CD14-positive monocyte (primary cell): ENCODE results near the gene PIAS4. TPM values are rescaled to one million over a fixed set of nuclear protein-coding genes. Genes with fewer than 3 reads are reported as not detected.

ENCODE experiments used
- DNase-seq, 3 donors: peaks; one replicate each; pipeline ENCODE4 v3.0.0-alpha.2; 2011 to 2022
- H2AFZ ChIP-seq: 2 replicates; pipeline ENCODE4 v1.6.0; 2012; ENCODE audit warnings: mild to moderate bottlenecking, low read depth, low read length, inconsistent platforms; ENCODE audit not compliant: insufficient read depth, poor library complexity, severe bottlenecking
- H3K27ac ChIP-seq, 2 donors: 1 replicate in 1 of 2; 2 replicates in 1 of 2; pipeline ENCODE4 v1.5.1; 2012 to 2013; ENCODE audit warnings: low read length in 2 of 2, control low read depth in 1 of 2, inconsistent platforms in 1 of 2, low read depth in 1 of 2, mild to moderate bottlenecking in 1 of 2
- H3K27me3 ChIP-seq, 2 donors: one replicate each; pipeline versions ENCODE4 v1.6.0 to v1.6.1; 2011 to 2013; ENCODE audit warnings: low read length in 2 of 2; ENCODE audit not compliant: control insufficient read depth in 2 of 2, insufficient read depth in 2 of 2
- H3K36me3 ChIP-seq, 2 donors: replicated peaks in 1 of 2; 1 replicate in 1 of 2; 2 replicates in 1 of 2; pipeline versions ENCODE4 v1.5.1 to v1.6.1; 2012 to 2013; ENCODE audit warnings: low read length in 2 of 2, control low read depth in 1 of 2, inconsistent platforms in 1 of 2, mild to moderate bottlenecking in 1 of 2; ENCODE audit not compliant: insufficient read depth in 2 of 2, control insufficient read depth in 1 of 2
- H3K4me1 ChIP-seq, 2 donors: 1 replicate in 1 of 2; 2 replicates in 1 of 2; pipeline versions ENCODE4 v1.5.1 to v1.6.1; 2012 to 2013; ENCODE audit warnings: low read length in 2 of 2, control low read depth in 1 of 2, inconsistent platforms in 1 of 2, mild to moderate bottlenecking in 1 of 2, moderate library complexity in 1 of 2; ENCODE audit not compliant: insufficient read depth in 2 of 2, control insufficient read depth in 1 of 2
- H3K4me2 ChIP-seq: replicated peaks from 2 replicates; pipeline ENCODE3; 2012; ENCODE audit warnings: low read length, moderate library complexity, mild to moderate bottlenecking; ENCODE audit not compliant: poor library complexity, severe bottlenecking; ENCODE audit errors: extremely low read depth
- H3K4me3 ChIP-seq, 3 experiments: fragments of 200-600 bp in 1 of 3; sonication (generic) in 1 of 3; replicated peaks in 1 of 3; 1 replicate in 2 of 3; 2 replicates in 1 of 3; pipeline ENCODE4 v1.5.1; 2011 to 2013; ENCODE audit warnings: low read length in 3 of 3, mild to moderate bottlenecking in 3 of 3, control low read depth in 2 of 3, low read depth in 2 of 3, inconsistent platforms in 1 of 3, moderate library complexity in 1 of 3
- H3K79me2 ChIP-seq: 2 replicates; pipeline ENCODE4 v1.6.0; 2012; ENCODE audit warnings: mild to moderate bottlenecking, control low read depth, inconsistent platforms, low read length, moderate library complexity; ENCODE audit not compliant: insufficient read depth
- H3K9ac ChIP-seq: 2 replicates; pipeline ENCODE4 v1.6.0; 2017; ENCODE audit warnings: low read length, mild to moderate bottlenecking; ENCODE audit not compliant: insufficient read depth, poor library complexity, severe bottlenecking
- H3K9me3 ChIP-seq, 2 donors: replicated peaks in 1 of 2; 1 replicate in 1 of 2; 2 replicates in 1 of 2; pipeline versions ENCODE4 v1.5.1 to v1.6.1; 2012 to 2013; ENCODE audit warnings: low read length in 2 of 2, control low read depth in 1 of 2; ENCODE audit not compliant: control insufficient read depth in 1 of 2, insufficient read depth in 1 of 2
- H4K20me1 ChIP-seq: 2 replicates; pipeline ENCODE4 v1.6.0; 2012; ENCODE audit warnings: mild to moderate bottlenecking, low read length, control low read depth, moderate library complexity; ENCODE audit not compliant: insufficient read depth
- H3K27ac Mint-ChIP-seq, 7 donors: one replicate each; pipeline ENCODE4 v1.8.0; 2020; ENCODE audit warnings: mild to moderate bottlenecking in 7 of 7, mixed read lengths in 7 of 7, moderate library complexity in 6 of 7, inconsistent platforms in 2 of 7
- H3K27me3 Mint-ChIP-seq, 3 donors: one replicate each; pipeline ENCODE4 v1.8.0; 2021 to 2022; ENCODE audit warnings: low read depth in 3 of 3, mild to moderate bottlenecking in 3 of 3, mixed read lengths in 3 of 3, moderate library complexity in 3 of 3, inconsistent platforms in 1 of 3
- H3K36me3 Mint-ChIP-seq, 2 donors: one replicate each; pipeline ENCODE4 v1.8.0; 2020; ENCODE audit warnings: mixed read lengths in 2 of 2, inconsistent platforms in 1 of 2, mild to moderate bottlenecking in 1 of 2
- H3K4me1 Mint-ChIP-seq: one replicate; pipeline ENCODE4 v1.8.0; 2020; ENCODE audit warnings: mild to moderate bottlenecking, mixed read lengths
- H3K4me3 Mint-ChIP-seq, 2 donors: one replicate each; pipeline ENCODE4 v1.8.0; 2020; ENCODE audit warnings: mild to moderate bottlenecking in 2 of 2, mixed read lengths in 2 of 2, moderate library complexity in 1 of 2
- H3K9me3 Mint-ChIP-seq, 7 donors: one replicate each; pipeline ENCODE4 v1.8.0; 2020 to 2022; ENCODE audit warnings: mixed read lengths in 7 of 7, mild to moderate bottlenecking in 6 of 7, moderate library complexity in 6 of 7, inconsistent platforms in 2 of 7
- CTCF ChIP-seq: fragments of 200-600 bp; IDR thresholded peaks from one replicate; pipeline ENCODE4 v1.8.0; 2022; ENCODE audit warnings: antibody characterized with exemption, mild to moderate bottlenecking
- WGBS: methylation state at CpG from one replicate; pipeline ENCODE4 v1.1.5; 2013; ENCODE audit warnings: missing lambda C conversion rate; ENCODE audit not compliant: insufficient coverage; 5-methylcytosine and 5-hydroxymethylcytosine counted together
- intact Hi-C, 2 donors: fragments of 100-400 bp; cut with micrococcal nuclease; formaldehyde crosslinking; loops; one replicate each; pipeline versions ENCODE4 v1.15.0 to v1.15.1; 2023
- polyA plus RNA-seq, 3 donors: library from polyadenylated mRNA; depleted of rRNA in 1 of 3; unstranded in 2 of 3; stranded (reverse) in 1 of 3; fragments of 300-500 nt in 2 of 3; fragments of >200 nt in 1 of 3; fragmentation: Illumina TruSeq in 2 of 3; gene quantifications; 1 replicate in 2 of 3; 2 replicates in 1 of 3; pipeline ENCODE4 v1.2.3, GENCODE V29; 2012 to 2021

The PIAS4 gene
- polyA plus RNA-seq, 3 donors = 2.3 to 8.1 (median 5.9) TPM

GRCh38 chr19:4052114-4052992 lies 44.8 kb downstream of the PIAS4 start:
- intact Hi-C loops = loop anchor here in 1 of 2 donors (2.0 kb wide), 1 partner anchor 14 kb away; the partner anchor contains the start of gene ZBTB7A
- Histone ChIP-seq H3K9me3 (no peaks in the 10 kb centered on the region), H3K27ac (peak overlapping the region; percentile 93 to 100), H3K36me3 (peaks cover 52 to 67% of the 10 kb centered on the region in 2 donors), H3K4me3 (peak overlapping the region; percentile 4 to 55 (median 17)), H2AFZ (no peak overlapping the region), H3K4me2 (peak overlapping the region; percentile 62), H4K20me1 (peaks cover 89% of the 10 kb centered on the region), H3K79me2 (peaks cover 99% of the 10 kb centered on the region), H3K9ac (peak overlapping the region; percentile 96), H3K27me3 (no peaks in the 10 kb centered on the region), H3K4me1 (peaks cover 42 to 56% of the 10 kb centered on the region in 2 donors)
- Mint-ChIP-seq H3K36me3 (peaks cover 60 to 82% of the 10 kb centered on the region in 2 donors), H3K27me3 (peaks cover 0 to 3% (median 0%) of the 10 kb centered on the region in 3 donors), H3K9me3 (peaks cover 0 to 6% (median 2%) of the 10 kb centered on the region in 7 donors), H3K4me3 (peak overlapping the region; percentile 83 to 85), H3K27ac (peak overlapping the region; percentile 96 to 99 (median 98)), H3K4me1 (peaks cover 51% of the 10 kb centered on the region)
- WGBS = 3% methylated on average over 11 of the region's 27 CpGs
- TF ChIP-seq CTCF = no peak
- DNase-seq = peak; percentile 89 to 94 (median 90)

GRCh38 chr19:4052993-4053422 lies 45.5 kb downstream of the PIAS4 start:
- no peaks in the 10 kb centered on the region for H3K9me3 ChIP-seq
- H3K4me3 Mint-ChIP-seq = peak overlapping the region; percentile 83 to 85
- peak; percentile 59 to 65 (median 60) for DNase-seq
- peaks cover 62 to 81% of the 10 kb centered on the region in 2 donors for H3K36me3 Mint-ChIP-seq
- H3K9ac ChIP-seq = peak overlapping the region; percentile 96
- H3K27ac Mint-ChIP-seq = peak overlapping the region; percentile 96 to 99 (median 98)
- peak overlapping the region; percentile 93 to 100 for H3K27ac ChIP-seq
- peaks cover 99% of the 10 kb centered on the region for H3K79me2 ChIP-seq
- H3K36me3 ChIP-seq = peaks cover 47 to 66% of the 10 kb centered on the region in 2 donors
- TF ChIP-seq CTCF = no peak
- WGBS = 13% methylated on average over 12 of the region's 13 CpGs
- peak overlapping the region in 2 of 3 experiments; percentile 16 to 55 for H3K4me3 ChIP-seq
- H3K4me1 ChIP-seq = peaks cover 49 to 62% of the 10 kb centered on the region in 2 donors
- no peaks in the 10 kb centered on the region for H3K27me3 ChIP-seq
- intact Hi-C loops = loop anchor here in 1 of 2 donors (2.0 kb wide), 1 partner anchor 14 kb away; the partner anchor contains the start of gene ZBTB7A
- H4K20me1 ChIP-seq = peaks cover 90% of the 10 kb centered on the region
- H3K4me2 ChIP-seq = peak overlapping the region; percentile 62
- peaks cover 0 to 3% (median 0%) of the 10 kb centered on the region in 3 donors for H3K27me3 Mint-ChIP-seq
- peaks cover 0 to 6% (median 2%) of the 10 kb centered on the region in 7 donors for H3K9me3 Mint-ChIP-seq
- H3K4me1 Mint-ChIP-seq = peaks cover 56% of the 10 kb centered on the region
- H2AFZ ChIP-seq = no peak overlapping the region
